Dedifferentiated amniotic fluid mesenchymal stem cell (primary cell): ENCODE results near the gene PLPP1.

ENCODE experiments used
- DNase-seq: peaks from one replicate; pipeline ENCODE4 v3.0.0-alpha.2; 2016; ENCODE audit errors: extremely low spot score

The PLPP1 gene

DNA sequence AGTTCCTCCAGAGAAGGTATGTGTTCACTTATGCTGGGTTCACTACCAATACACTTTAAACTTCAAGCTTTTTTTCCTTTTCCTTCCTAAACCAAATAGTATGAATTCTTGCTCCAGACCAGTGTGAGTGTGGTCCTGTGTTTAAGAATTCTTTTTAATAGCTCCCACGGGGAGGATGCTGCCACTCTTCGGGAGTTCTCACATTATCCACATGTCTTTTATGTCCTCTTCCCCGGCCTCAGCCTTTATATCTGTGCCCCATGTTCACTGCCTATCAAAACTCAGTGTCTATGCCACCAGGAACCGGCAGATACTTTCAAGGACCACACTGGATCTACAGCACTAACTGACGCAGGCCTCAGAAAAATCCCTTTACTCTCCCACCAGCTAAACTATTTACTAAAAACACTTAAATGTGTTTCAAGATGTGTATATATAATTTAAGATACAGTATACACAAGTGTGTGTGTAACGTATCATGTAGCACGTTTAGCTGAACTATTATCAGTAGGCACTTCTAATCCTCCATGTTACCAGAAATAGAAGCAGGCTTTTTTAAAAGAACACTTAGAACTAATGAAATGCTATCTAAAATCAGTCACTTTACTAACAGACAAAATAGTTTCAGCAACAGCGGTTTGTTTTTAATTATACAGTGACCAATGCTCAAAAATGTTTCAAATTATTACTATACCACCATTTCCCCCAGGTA is 88.0 kb downstream of the PLPP1 start:
- no peak for DNase-seq

DNA sequence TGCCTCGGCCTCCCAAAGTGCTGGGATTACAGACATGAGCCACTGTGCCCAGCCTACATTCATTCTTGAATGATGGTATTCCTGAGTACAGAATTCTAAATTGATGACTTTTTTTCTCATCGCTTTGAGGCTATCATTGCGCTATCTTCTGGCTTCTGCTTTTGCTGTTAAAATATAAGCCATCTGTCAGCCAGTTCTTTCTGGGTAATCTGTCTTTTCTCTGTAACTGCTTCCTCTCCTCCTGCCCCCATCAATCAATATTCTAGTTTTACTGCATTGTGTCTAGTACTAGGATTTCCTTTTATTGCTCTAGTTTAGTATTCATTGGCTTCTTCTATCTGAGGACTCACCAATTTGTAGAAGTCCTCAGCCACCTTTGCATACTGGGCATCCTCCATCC is 89.0 kb downstream of the PLPP1 start:
- no peak for DNase-seq

DNA sequence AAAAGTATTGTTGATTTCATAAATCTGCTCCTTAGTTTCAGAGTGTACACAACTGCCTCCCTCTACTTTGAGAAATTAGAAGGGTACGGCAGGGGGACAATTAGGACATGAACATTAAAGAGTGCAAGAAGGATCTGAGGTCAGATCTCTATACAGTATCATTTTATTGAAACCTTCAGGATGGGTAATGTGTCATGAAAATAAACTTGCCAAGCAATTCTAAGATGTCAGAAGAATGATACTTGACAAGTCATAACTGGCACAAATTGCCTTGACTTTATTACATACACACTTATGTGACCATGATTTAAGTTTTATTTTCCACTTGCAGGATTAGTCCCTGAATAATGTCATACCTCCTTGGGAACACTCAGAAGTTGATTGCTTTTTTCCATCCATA is 92.8 kb downstream of the PLPP1 start:
- DNase-seq = no peak

DNA sequence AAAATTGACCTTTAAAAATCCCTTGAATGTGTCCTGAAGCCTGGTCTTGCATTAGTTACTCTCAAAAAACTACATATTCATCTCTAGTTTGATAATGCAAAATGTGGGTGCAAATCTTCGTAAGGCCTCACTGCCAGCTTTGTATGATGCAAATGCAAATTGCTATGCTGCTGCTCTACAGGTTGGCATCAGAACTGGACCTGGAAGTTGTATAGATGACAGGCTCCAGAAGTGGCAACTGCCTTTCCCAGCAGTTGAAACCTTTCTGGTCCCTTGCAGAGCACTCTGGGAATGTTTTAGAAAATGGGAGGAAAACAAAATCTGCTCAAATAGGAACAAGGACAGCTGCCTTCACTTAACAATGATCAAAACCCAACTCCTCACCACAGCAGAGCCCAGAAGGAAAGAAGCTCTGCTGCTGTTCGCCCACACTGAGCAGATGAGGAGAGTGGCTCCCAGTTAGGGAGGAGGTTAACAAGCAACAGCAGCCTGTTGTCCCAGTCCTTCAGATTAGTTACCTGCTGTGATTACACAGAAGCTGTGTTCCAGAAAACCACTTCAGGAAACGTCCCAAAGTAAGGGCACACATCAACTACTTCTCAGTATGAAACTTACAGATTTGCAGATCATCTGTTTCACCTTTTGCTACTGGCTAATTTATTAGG is 93.5 kb downstream of the PLPP1 start:
- no peak for DNase-seq

DNA sequence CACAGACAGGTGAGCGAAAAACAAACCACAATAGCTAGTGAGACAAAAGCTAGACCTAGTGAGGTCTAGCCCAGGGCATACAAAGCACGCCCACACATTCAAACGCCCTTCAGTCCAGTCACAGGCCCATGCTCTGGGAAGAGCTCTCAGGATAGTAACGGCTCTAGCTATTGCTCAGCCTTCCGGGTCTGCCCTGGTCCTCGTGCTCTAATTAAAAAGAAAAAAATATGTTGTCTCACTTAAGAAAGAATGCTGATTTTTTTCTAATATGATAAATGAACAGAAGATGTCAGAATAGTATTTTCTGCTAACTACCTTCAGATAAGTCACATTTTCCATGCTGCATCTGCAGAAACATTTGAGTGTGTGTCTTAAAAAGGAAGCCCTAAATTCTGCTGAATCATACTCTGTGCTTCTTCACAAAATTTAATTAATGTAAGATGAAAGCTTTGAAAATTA is 94.5 kb downstream of the PLPP1 start:
- no peak for DNase-seq

DNA sequence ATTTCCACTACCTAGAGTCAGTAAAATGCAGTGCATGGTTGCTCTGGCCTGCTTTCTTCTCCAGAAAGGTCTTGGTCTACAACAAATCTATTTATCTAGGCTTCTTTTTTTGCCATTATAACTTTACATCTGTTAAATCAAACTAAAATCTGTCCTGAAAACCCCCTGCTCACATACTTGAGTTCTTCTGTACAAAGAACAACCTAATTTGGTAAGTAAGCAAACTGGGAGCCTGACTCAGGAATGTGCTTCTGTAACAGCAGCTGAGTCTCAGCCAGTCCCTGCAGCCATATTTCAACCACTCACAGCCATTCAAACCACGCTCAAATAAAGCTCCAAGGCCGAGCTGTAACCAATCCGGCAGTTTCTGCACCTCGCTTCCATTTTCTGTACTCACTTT is 95.8 kb downstream of the PLPP1 start:
- DNase-seq = no peak

DNA sequence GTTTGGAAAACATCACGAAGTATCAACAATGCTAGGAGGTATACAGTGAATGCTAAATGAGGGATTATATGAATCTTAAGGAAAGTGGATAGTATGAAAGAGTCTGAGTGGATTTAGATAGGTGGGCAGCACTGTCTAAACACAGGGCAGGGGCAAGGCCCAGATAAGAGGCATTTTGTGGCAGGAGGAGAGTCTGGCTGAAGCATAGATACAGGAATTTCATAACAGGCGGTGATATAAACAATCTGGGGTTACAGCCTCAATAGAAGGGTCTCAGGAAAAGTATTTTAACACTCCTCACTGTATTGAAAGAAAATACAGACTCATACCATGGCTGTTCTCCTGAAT is 96.9 kb downstream of the PLPP1 start:
- DNase-seq = no peak

DNA sequence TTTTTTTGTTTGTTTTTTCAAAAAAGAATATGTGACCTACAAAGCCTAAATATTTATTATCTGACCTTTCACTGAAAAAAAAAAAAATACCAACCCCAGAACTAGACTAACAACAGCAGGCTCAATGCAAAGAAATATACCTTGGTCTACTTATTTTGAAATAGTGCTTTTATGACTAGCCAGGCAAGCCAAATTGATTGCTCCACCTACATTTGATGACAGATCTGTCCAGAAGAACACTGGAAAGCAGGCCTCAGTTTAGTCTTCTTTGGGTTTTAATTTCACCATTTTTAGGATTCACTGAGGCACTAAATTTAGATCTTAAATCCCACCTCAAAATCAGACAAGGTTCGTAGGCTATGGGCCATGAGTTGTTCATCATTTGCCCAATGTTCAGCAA is 97.3 kb downstream of the PLPP1 start:
- DNase-seq = no peak

DNA sequence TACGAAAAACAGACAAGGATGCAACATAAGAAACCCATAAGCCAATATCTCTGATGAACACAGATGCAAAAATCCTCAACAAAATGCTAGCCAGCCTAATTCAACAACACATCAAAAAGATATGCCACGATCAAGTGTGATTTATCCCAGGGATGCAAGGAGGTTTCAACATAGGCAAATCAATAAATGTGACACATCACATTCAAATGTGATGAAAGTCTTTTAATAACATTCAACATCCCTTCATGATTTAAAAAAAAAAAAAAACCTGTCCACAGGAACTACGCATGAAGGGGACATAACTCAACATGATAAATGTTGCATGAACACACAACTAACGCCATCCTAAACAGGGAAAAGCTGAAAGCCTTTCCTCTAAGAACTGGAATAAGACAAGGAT is 102.2 kb downstream of the PLPP1 start:
- no peak for DNase-seq

DNA sequence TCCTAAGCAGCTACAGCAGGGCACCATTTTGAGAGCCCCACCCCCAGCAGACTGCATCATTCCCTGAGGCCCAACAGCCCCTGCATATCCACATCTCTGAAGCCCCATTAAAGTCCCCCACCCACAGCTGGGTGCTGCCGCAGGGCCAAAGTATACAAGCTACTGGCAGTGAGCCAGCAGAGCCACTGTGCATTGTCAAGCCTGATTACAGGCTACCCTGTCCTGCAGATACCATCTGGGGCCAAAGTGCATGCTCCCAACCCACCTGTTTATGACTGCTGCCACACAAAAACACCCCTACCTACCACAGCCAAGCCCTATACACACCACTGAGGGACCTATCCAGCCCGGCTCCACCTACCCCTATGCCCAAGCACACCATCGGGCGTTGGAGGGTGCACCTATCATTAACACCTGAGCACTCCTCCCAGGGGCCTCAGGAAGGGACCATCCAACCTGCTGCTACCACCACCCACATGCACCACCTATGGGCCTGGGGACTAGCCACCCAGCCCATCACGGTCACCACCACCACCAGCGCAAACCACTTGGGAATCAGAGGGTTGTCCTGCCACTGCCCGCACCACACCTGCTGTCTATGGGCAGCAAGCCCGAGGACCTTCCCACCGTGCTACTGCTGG is 105.0 kb downstream of the PLPP1 start:
- no peak for DNase-seq

DNA sequence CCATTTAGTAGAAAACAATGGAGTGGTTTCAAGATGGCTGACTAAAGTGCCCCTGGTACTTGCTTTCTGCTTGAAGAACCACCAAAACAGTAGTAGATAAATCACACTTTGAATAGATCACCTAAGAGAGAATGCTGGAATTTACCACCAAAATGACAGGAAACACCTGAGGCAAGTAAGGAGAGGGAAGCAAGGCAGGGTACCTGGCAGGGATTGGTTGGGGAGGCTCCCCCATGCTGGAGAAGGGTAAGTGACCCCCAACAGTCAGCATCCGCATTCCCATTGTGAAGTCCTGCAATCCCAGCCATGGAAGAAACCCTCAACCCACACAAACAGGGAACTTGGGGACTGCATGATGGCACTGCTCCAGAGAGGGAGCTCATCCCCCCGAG is 105.5 kb downstream of the PLPP1 start:
- DNase-seq = no peak

DNA sequence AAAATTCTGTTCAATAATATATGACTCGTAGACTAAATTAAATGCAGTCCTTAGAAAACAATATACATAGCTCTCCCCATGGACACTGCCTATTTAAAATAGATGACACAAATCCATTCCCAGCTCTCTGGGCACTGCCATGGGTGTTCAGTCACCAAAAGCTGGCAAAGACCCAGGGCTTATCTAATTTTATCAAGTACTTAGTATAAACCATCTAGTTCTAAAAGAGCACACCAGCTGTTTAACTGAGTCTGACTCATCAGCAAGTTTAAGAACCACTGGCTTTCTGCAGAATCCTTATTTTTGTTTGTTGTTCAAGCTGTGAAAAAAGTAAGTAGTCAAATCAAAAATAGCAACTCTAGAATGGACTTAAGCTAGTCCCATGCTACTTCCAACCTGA is 107.6 kb downstream of the PLPP1 start:
- peak; percentile 54 for DNase-seq

DNA sequence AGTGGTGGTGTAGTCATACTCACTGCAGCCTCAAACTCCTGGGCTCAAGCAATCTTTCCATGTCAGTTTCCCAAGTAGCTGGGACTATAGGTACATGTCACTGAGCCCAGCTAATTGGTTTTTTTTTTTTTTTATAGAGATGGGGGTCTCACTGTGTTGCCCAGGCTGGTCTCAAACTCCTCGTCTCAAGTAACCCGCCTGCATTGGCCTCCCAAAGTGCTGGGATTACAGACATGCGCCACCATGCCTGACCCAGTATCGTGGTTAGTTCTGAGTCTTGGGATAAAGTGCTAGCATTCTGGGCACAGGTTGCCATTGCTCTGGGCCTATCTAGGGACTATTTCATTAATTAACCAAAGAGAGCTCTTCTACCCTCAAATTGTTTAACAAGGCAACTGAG is 108.3 kb downstream of the PLPP1 start:
- no peak for DNase-seq

DNA sequence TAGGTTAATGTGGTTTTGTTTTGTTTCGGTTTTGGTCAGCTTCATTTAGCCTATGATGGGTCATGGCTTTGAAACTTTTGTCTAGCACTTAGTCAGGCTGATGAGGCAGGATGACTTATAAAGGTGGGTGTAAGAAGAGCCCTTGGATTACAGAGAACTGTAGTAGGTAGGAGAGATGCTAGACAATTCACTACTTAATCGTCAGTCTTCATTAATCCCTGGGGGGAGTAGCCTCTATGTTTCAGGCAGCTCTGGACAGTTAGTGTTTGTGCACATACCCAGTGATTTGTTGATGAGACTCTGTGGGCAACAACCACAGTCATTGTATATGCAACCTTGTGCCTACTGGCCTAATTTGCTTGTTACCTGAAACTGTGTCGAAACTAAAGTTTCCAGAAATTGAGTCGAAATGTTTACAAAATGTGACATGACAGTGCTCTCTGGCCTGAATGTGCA is 113.7 kb downstream of the PLPP1 start:
- DNase-seq = no peak

DNA sequence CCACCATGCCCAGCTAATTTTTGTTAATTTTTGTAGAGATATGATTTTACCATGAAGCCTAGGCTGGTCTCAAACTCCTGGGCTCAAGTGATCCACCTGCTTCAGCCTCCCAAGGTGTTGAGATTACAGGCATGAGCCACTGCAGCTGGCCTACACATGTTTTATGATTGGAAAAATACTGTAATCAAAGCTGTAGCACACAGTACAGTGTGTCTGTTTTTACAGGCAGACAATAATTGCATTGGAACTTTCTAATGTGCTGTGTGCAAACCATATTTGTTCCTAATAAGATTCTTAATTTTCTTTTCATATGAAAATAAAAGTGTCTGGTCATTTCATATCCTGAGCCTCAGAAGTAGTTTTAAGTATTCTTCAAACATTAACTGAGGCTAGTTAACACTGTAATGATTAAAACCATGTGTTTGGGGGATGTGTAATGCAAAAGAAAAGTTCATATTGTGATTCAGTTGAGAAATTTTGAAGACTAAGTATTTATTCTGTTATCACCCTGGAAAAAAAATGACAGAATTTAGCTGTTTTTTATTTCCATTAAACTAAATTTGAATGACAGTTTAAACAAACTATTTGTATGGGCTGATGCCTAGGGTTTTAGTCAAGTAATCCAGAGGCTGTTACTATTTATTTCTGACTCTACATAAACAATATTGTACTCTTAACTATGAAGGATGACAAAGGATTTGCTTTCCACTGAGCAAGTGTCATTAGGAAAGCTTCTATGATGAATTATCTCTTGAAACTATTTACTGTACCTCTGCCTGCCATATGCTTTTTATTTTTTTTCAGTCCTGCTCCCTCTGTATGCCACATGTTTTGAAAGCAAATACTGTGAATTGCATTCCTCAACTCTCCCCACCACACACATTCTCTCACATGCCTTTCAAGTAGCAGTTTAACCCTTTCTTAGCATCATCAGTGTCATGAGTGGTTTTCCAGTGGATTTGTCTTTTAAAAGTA is 115.5 kb downstream of the PLPP1 start:
- peak; percentile 33 for DNase-seq

DNA sequence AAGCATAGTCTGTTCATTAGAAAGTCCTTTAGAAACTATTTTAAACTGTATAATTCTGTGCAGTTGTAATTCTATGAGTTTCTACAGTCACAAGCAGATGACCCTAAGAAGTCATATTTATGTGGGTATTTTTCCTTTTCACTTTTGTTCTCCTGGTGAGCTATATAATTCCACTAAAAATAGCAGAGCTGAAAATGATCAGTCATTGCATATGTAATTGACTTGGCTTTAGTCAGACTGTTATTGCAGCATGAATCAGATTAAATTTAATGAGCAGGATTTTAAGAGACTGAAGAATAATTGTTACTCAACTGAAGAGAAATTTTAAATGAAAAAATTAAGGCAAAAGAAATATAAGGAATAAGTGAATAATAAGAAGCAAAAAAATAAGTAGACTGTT is 118.5 kb downstream of the PLPP1 start:
- DNase-seq = no peak

DNA sequence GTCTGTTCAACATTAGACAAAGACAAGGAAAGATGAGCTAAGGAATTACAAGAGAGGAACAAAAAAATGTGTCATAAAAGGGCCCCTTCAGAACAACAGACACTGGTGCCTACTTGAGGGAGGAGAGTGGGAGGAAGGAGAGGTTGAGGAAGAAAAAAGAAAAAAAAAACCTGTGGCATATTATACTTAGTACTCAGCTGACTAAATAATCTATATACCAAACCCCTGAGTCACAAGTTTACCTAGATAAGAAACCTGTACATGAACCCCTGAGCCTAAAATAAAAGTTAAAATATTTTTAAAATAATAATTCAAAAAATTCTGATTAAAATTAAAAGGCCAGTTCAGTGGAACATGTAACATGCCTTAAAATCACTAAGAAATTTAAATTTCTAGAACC is 119.7 kb downstream of the PLPP1 start:
- DNase-seq = no peak

DNA sequence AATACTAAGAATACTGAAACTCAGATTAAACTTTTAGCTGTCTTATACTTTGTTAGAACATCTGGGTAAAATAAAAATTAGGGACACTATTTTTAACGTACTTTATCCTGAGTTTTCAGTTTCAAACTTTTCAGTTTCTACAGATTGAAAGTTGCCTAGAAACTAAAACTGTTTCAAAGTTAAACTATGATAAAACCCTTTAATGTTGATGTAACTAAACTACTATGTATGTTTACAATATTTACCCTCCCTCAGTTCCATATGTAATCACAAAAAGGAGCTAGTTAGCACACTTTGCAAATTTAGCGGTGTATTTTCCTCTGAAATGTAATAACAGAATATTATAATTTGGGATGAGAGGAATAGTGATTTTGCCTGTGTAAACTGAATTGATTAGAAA is 121.1 kb downstream of the PLPP1 start:
- DNase-seq = no peak

DNA sequence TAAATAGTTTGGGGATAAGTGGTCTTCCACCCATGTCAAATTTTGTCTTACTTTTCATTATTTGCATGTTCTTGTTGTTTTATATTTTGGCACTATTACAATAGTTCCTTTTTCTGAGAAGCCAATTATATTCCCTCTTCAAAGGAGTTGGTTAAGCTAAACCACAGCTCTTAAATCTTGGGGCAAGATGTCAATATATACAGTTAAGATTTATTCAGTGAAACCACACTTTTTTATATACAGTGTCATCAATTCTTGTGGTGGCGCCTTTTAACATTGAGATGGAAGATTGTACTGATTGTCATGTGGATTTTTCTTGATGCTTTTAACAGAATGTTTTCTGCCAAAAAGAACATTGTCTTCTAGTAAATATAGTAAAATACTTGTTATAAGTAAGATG is 122.9 kb downstream of the PLPP1 start:
- DNase-seq = no peak

DNA sequence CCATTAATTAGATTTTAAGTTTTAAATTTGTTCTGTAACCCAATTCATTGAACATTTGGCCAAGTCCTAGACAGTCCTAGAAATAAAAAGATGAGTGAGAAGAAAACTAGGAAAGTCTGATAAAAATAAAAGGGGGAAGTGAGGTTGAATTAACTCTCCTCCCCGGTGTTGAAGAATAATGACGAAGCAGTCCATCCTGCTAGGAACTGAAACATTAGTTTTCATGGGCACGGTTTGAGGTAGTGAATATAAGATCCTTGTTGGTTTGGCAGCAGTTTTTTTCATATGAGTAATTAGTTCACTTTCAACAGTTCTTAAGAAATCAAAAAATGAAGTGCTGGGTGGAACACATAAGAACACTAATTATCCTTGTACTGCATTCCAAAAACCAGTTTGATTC is 123.9 kb downstream of the PLPP1 start:
- no peak for DNase-seq

DNA sequence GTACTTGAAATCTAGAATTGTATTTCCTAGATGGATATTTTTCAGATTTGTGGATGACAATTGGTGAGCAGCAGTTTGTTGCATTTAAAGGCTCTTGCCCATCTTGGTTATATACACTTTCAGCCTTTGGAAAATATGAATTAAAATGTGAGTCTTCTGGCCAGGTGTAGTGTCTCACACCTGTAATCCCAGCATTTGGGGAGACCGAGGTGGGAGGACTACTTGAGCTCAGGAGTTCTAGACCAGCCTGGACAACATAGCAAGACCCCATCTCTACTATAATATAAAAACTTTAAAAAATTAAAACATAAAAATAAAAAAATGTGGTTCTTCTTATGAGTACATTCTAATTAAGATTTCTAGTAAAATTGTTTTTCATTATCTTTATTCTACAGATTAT is 125.0 kb downstream of the PLPP1 start:
- DNase-seq = no peak

DNA sequence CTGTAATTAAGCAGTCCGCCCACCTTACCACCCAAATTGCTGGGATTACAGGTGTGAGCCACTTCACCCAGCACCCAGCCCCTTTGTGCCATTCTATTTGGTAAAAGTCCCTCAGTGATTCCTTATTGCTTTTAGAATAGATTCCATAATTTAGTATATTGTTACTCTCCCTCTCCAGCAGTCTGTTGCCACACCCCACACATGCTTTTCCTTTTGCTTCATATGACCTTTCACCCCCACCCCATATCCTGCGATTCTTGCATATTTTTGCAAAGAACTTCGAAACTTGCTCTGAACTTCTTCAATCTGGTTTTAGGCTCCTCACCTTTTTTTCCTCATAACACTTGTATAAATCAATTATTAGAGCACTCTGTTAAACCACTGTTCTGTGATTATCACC is 126.8 kb downstream of the PLPP1 start:
- no peak for DNase-seq
